Brain microvascular endothelial cell (primary cell): ENCODE data around the gene BRD3OS.
A peak's percentile ranks its signal among the peaks of the same experiment; 100 is the strongest.

Experiments used
- DNase-seq: peaks from one replicate; pipeline ENCODE4 v3.0.0-alpha.2; 2020
- H3K27ac ChIP-seq: fragments of 250-450 bp; sonication (Bioruptor Pico); 2 replicates; pipeline ENCODE4 v1.5.1; 2020; ENCODE audit warnings: mild to moderate bottlenecking, moderate library complexity
- H3K27me3 ChIP-seq: fragments of 250-450 bp; sonication (Bioruptor Pico); replicated peaks from 2 replicates; pipeline ENCODE4 v1.5.1; 2020; ENCODE audit warnings: mild to moderate bottlenecking
- H3K36me3 ChIP-seq: fragments of 250-450 bp; sonication (Bioruptor Pico); replicated peaks from 2 replicates; pipeline ENCODE4 v1.5.1; 2020; ENCODE audit warnings: mild to moderate bottlenecking
- H3K4me3 ChIP-seq: 2 replicates; pipeline ENCODE4 v1.5.1; 2011; ENCODE audit warnings: low read depth, mild to moderate bottlenecking, control low read depth, low read length, moderate library complexity
- in situ Hi-C: cut with HindIII; loops from 2 replicates; pipeline ENCODE4 v1.10.0; 2017; ENCODE audit warnings: low sequenced_read_pairs, low pct_ligation_motif_present
- TF ChIP-seq, protein P1 (sequence below): IDR thresholded peaks from 2 replicates; pipeline ENCODE4 v1.5.1; 2011; ENCODE audit warnings: low read depth, mild to moderate bottlenecking, moderate library complexity, low read length, control low read depth, inconsistent platforms; ENCODE audit errors: missing control alignments

The BRD3OS gene

DNA sequence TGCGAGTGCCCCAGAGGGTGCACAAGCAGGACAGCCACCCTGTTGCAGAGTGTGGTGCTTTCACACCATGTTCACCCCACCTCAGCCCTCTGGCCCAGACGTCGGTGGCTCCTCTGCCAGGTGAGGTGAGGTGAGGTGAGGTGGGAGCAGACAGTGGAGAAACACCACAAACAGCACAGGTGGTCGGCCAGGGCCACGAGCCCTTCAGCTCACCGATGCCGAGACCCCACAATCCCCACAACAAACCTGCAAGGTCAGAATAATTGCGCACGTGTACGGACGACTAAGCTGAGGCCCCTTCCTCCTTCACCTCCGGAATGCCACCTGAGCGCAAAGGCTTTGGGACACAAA, 32.0 kb downstream of the BRD3OS start:
- H3K4me3 ChIP-seq, result no peak overlapping the region
- DNase-seq, result no peak
- no peaks in the 10 kb centered on the region for H3K27me3 ChIP-seq
- TF ChIP-seq, protein P1, sequence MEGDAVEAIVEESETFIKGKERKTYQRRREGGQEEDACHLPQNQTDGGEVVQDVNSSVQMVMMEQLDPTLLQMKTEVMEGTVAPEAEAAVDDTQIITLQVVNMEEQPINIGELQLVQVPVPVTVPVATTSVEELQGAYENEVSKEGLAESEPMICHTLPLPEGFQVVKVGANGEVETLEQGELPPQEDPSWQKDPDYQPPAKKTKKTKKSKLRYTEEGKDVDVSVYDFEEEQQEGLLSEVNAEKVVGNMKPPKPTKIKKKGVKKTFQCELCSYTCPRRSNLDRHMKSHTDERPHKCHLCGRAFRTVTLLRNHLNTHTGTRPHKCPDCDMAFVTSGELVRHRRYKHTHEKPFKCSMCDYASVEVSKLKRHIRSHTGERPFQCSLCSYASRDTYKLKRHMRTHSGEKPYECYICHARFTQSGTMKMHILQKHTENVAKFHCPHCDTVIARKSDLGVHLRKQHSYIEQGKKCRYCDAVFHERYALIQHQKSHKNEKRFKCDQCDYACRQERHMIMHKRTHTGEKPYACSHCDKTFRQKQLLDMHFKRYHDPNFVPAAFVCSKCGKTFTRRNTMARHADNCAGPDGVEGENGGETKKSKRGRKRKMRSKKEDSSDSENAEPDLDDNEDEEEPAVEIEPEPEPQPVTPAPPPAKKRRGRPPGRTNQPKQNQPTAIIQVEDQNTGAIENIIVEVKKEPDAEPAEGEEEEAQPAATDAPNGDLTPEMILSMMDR, result no peak
- in situ Hi-C loops, result no loop called here
- peaks cover 7% of the 10 kb centered on the region for H3K36me3 ChIP-seq
- no peak overlapping the region for H3K27ac ChIP-seq

DNA sequence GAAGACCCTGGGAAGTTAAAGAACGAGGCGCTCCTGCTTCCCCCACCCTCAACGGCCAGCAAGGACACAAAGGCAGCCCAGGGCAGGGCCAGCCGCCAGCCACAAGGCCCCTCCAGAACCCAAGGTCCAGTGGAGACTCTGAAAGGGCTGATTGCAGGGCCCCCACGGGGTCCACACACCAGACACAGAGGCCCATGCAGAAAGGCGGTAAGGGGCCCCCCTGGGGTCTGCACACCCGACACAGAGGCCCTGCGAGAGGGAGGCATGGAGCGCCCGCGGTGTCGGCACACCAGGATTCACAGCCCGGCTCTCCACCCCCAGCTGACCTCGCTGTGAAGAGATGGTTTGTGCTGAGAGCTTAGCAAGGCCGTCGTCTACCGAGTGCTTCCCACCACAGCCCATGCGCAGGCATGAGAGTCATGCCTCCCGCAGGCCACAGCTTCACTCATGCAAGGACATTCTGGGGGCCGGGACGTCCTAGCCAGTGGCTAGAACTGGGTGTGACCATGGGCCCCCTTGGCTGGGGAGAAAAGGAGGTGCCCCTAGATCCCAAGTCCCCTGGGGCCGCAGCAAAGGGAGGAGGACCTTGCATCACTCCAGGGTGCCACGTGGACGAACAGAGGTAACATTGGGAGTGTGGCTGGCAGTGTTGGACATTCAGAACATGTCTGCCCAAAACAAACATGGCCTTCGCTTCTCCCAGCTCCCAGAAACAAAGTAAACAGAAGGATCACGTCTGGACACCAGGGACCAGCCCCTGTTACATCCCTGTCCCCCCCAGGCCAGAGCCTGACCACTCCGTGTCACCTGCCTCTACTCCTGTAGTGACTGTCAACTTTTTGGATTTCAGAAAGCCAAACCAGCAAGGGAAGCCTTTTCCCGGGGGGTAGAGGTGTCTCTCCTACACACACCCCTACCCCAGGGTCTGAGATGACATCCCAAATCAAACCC, 32.7 kb downstream of the BRD3OS start:
- Histone ChIP-seq H3K36me3 (peaks cover under 1% of the 10 kb centered on the region), H3K27me3 (no peaks in the 10 kb centered on the region), H3K27ac (no peak overlapping the region), H3K4me3 (no peak overlapping the region)
- in situ Hi-C loops, result no loop called here
- TF ChIP-seq, protein P1, result no peak
- DNase-seq, result no peak

DNA sequence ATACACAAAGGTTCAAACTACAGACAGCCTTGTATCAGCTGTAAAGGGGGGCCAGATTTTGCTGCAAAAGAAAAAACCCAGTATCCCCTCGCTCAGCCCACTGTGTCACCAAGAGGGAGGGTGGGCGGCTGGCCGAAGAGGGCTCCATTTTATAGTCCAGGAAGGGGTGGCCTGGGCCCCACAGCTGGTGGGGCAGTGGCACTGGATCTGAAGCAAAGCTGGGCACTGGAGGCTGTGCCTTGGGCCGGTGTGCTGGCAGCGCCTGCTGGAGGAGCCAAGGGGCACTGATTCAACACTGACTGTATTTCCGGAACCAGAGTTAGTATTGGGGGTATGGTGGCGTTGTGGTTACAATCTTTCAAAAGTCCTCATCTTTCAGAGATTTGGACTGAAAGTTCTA, 33.4 kb downstream of the BRD3OS start:
- Histone ChIP-seq H3K27ac (no peak overlapping the region), H3K4me3 (no peak overlapping the region), H3K36me3 (no peaks in the 10 kb centered on the region), H3K27me3 (no peaks in the 10 kb centered on the region)
- in situ Hi-C loops, result no loop called here
- DNase-seq, result no peak
- TF ChIP-seq, protein P1, result peak; percentile 37

DNA sequence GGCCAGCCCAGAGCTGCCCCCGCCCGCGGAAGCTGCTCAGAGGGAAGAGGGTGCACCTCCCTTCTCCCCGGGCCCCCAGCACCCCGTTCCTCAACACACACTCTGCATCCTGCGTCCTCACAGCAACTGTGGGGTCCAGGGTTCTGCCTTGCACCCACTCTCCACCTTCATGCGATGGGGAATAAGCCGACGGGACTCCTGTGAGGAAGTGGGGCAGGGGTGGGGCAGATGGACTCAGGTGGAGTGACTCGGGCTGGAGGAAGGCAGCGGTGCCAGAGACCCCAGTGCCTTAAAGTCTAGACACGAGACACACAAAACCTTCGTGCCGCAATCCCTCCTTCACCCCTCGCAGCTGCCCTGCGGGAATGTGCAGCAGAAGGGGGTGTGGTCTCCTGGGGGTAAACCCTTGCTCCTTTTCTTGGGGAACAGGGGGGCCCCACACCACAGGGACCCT, 33.9 kb downstream of the BRD3OS start:
- in situ Hi-C loops, result no loop called here
- Histone ChIP-seq H3K36me3 (no peaks in the 10 kb centered on the region), H3K27me3 (no peaks in the 10 kb centered on the region), H3K4me3 (peak overlapping the region; percentile 17), H3K27ac (no peak overlapping the region)
- TF ChIP-seq, protein P1, result no peak
- DNase-seq, result no peak

DNA sequence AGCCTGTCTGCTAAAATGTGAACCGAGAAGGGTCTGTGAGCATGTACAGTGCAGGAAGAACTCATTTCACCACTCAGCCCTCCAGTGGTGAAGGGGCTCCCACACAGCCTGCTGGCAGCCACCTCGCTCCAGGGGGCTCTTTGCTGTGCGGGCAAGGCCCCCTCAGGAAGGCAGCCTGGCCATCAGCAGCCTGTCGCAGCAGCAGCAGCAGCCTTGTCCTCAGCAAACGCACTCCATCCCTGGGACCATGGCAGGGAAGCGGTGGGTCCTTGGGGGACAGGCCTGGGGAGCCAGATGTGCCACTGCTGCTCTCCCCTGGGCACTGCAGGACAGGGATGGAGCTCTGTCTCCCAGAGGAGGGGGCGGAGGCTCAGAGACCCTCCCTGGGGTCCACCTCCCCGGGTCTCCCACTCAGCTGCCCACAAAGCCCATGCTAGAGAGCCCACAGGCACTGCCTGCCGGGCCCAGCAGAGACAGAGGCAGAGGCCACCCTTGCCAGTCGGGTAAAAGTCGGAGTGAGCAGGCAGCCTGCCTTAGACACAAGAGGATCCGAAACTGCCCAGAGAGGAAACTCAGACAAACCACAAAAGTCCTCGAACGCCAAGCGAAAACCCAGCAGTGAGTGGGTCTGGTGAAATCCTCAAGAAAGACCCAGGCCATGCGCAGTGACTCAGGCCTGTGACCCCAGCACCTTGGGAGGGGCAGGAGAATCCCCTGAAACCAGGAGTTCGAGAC, 34.5 kb downstream of the BRD3OS start:
- Histone ChIP-seq H3K4me3 (no peak overlapping the region), H3K27ac (no peak overlapping the region), H3K27me3 (no peaks in the 10 kb centered on the region), H3K36me3 (no peaks in the 10 kb centered on the region)
- in situ Hi-C loops, result no loop called here
- TF ChIP-seq, protein P1, result peak; percentile 43
- no peak for DNase-seq
